HCT116 (cell line): ENCODE results near the gene CDK2.

Experiments
- ATF3 ChIP-seq: IDR thresholded peaks from 2 replicates; pipeline ENCODE4 v1.6.1; 2012
- CTCF ChIP-seq, 3 experiments: fragments of 200-600 bp in 1 of 3; sonication (generic) in 1 of 3; IDR thresholded peaks in 2 of 3; conservative IDR thresholded peaks in 1 of 3; 2 replicates each; pipeline ENCODE4 v1.5.1; 2012 to 2017; ENCODE audit warnings: low read depth in 2 of 3, low read length in 2 of 3, antibody characterized with exemption in 1 of 3, borderline replicate concordance in 1 of 3, control low read depth in 1 of 3, mild to moderate bottlenecking in 1 of 3, mixed read lengths in 1 of 3, mixed run types in 1 of 3, moderate library complexity in 1 of 3; ENCODE audit not compliant: insufficient read depth in 1 of 3
- ELF1 ChIP-seq: IDR thresholded peaks from 2 replicates; pipeline ENCODE4 v1.6.1; 2012; ENCODE audit warnings: low read depth, borderline replicate concordance
- JUND ChIP-seq: IDR thresholded peaks from 2 replicates; pipeline ENCODE4 v1.6.1; 2012
- MAX ChIP-seq: IDR thresholded peaks from 2 replicates; pipeline ENCODE4 v1.6.1; 2012
- POLR2A ChIP-seq: IDR thresholded peaks from 2 replicates; pipeline ENCODE4 v1.7.0; 2011; ENCODE audit warnings: borderline replicate concordance; ENCODE audit not compliant: insufficient read depth, insufficient read length; ENCODE audit errors: extremely low read depth
- POLR2AphosphoS5 ChIP-seq: IDR thresholded peaks from 2 replicates; pipeline ENCODE4 v1.6.1; 2011; ENCODE audit warnings: mild to moderate bottlenecking, low read depth, low read length, moderate library complexity
- RAD21 ChIP-seq: IDR thresholded peaks from 2 replicates; pipeline ENCODE4 v1.6.1; 2012; ENCODE audit warnings: low read depth, mild to moderate bottlenecking
- REST ChIP-seq: IDR thresholded peaks from 2 replicates; pipeline ENCODE4 v1.6.1; 2012; ENCODE audit warnings: low read depth
- SIN3A ChIP-seq: IDR thresholded peaks from 2 replicates; pipeline ENCODE4 v1.6.1; 2012; ENCODE audit warnings: low read depth
- SP1 ChIP-seq: IDR thresholded peaks from 2 replicates; pipeline ENCODE4 v1.6.1; 2012; ENCODE audit warnings: low read depth

GRCh38 chr12:55982319-55982936 lies 15.8 kb downstream of the CDK2 start:
- TF ChIP-seq CTCF (IDR thresholded peaks at IDR 0.05 in 2 of 3, conservative IDR thresholded peaks at IDR 0.05 in 1 of 3; ENCODE audit: borderline replicate concordance in 1 of 3, insufficient read depth in 1 of 3, low read depth in 2 of 3, low read length in 2 of 3): no peak
- TF ChIP-seq POLR2A: no peak
- no peak for TF ChIP-seq SIN3A
- no peak for TF ChIP-seq RAD21
- no peak for TF ChIP-seq ELF1
- TF ChIP-seq REST: no peak
- no peak for TF ChIP-seq POLR2AphosphoS5
- TF ChIP-seq SP1: no peak
- no peak for TF ChIP-seq JUND
- TF ChIP-seq MAX: no peak
- no peak for TF ChIP-seq ATF3
